Measurements from ENCODE around the gene SLC51A.
"Not testable (repeated sequence)": the region's sequence is repeated elsewhere in the genome, so short reads cannot be mapped to it uniquely, and the experiment has no call there.

SLC51A gene

DNA sequence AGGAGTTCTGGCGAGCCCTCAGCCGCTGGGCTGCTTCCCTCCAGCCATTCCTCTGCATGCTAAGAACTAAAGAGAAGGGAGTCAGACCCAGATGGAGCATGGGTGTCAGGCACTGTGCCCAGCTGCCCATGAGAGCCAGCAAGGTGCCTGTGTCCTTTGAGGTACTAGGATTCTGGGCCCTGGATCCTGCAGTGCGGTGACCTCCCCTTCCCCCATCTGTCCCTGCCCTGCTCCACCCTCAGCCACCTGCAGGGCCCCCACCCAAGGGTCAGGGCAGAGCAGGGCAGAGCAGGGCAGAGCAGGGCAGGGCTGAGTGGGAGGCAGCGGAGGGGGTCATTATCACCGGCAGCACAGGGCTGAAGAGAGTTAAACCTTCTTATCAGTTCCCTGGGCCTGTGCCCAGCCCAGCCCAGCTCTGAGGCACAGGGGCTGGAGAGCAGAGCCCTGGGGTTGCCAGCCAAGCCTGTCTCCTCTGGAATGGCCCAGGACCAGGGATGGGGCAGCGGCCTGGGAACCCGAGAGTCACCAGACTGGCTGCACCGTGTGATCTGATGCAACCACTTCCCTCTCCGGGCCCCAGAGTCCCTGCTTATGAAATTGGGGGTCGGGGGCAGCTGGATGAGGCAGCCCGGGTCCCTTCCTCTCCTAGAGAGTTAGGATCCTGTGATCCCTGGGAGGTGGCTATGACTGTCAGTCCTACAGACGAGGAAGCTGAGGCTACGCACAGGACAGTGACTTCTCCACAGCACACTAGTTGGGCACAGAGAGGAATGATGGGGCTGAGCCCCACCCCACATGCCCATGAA lies 22.4 kb upstream of the SLC51A start:
- no peak for DNase-seq (ENCODE audit: low spot score)

DNA sequence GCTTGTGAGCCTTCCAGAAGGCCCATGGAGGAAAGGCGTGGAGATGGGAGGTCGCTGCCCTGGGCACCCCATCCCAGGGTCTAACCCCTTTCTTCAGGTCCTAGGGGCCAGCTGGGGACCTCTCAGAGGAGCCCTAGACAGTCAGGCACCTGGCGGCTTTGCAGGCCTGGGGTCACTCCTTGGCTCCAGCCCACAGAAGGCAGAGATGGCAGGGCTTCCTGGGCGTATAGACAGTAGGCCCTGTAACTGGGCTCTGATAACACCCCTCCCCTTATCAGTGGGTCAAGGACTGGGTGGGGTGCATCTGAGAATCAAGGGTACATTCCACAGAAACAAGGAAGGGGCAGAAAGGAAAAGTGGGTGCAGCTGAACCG lies 21.8 kb upstream of the SLC51A start:
- DNase-seq (ENCODE audit: low spot score), result no peak

GRCh38 chr3:196195664-196196265 lies 20.6 kb upstream of the SLC51A start:
- no peak for DNase-seq (ENCODE audit: low spot score)

- DNase-seq (ENCODE audit: low spot score), result peak; percentile 7
Measured at GRCh38 chr3:196197524-196197923, 18.8 kb upstream of the SLC51A start.

GRCh38 chr3:196198081-196198675 lies 18.2 kb upstream of the SLC51A start:
- DNase-seq (ENCODE audit: low spot score), result no peak

DNA sequence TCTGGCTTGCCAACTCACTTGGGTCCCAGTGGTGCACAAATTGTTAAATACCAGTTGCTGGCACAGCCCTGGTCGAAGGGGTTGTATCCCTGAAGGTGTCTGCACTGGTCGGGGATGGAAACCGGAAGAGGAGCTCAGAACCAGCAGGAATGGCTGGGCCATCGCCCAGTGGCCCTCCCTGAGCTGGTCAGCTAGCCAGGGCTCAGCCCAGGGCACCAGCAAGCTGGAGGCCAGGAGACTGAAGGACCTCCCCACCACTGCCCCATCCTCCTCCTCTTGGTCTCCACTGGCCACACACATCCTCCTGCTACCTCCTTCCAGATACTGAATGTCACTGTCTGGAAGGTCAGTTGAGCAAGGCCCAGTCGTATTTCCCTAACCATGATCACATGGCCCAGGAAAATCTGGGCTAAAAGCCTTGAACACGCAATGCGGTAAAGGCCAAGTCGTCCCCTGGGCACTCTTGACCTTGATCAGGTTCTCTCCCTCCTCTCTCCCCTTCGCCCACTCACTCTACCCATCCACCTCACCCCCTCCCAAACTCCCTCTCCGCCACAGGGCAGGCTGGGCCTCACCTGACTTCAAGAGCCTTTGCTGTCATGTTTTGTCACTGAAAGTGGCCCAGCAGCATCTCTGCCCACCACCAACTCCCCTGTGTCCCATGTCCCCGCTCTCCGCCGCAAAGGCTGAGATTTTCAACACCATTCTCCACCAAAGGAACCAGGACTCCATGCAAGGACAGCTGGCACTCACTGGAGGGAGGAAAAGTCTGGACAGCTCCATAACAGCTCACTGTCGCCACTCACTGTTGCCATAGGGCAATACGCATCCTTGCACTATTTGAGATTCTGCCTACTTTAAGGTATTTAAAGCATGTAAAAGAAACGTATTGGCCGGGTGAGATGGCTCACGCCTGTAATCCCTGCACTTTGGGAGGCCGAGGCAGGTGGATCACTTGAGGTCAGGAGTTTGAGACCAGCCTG lies 17.3 kb upstream of the SLC51A start:
- no peak for DNase-seq (ENCODE audit: low spot score)

DNA sequence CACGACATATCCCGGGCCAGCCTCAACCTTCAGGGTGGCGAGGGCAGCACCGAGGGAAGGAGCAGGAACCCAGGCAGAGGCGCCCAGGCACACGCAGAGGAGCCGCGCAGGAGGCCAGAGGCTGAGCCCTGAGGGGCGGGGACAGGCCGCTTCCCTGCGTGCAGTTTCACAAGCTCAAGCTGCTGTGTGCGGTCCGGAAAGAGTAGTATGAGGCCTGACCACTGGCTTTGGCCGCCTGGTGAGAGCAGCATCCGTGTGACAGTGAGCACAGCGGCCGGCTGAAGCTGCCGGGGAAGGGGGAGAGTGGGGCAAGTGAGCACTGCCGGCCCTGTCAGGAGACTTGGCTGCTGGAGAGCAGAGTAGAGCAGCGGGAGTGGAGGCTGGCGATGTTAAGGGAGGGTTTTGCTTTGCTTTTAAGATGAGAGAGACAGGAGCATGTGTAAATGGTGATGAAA lies 13.8 kb upstream of the SLC51A start:
- peak; percentile 56 for DNase-seq (ENCODE audit: low spot score)

GRCh38 chr3:196203846-196204245 lies 12.5 kb upstream of the SLC51A start:
- no peak for DNase-seq (ENCODE audit: low spot score)

- not testable (repeated sequence) for DNase-seq (ENCODE audit: low spot score)
Measured at GRCh38 chr3:196205442-196206205, 10.7 kb upstream of the SLC51A start.

DNA sequence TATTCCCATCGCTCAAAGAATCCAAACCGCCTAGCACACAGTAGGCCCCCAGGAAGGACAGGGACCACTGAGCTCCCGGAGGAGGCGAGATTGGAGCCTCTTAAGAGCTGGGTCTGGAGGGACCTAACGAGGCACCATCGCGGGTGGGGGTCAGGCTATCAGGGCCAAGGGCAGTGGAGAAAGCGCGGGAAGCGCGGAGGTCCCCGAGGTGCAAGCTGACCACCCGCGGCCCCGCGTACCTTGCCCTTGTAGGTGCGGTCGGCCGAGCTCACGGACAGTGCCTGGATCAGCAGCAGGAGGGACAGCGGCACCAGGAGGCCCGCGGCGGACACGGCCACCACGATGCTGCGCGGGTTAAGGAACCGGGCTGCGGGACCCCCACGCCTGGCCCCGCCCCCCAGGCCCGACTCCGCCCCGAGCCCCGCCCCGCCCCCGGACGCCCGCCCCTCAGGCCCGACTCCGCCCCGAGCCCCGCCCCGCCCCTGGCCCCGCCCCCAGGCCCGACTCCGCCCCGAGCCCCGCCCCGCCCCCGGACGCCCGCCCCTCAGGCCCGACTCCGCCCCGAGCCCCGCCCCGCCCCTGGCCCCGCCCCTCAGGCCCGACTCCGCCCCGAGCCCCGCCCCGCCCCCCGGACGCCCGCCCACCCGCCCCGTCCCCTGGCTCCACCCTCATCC lies 9.0 kb upstream of the SLC51A start:
- DNase-seq (ENCODE audit: low spot score), result peak; percentile 67

DNA sequence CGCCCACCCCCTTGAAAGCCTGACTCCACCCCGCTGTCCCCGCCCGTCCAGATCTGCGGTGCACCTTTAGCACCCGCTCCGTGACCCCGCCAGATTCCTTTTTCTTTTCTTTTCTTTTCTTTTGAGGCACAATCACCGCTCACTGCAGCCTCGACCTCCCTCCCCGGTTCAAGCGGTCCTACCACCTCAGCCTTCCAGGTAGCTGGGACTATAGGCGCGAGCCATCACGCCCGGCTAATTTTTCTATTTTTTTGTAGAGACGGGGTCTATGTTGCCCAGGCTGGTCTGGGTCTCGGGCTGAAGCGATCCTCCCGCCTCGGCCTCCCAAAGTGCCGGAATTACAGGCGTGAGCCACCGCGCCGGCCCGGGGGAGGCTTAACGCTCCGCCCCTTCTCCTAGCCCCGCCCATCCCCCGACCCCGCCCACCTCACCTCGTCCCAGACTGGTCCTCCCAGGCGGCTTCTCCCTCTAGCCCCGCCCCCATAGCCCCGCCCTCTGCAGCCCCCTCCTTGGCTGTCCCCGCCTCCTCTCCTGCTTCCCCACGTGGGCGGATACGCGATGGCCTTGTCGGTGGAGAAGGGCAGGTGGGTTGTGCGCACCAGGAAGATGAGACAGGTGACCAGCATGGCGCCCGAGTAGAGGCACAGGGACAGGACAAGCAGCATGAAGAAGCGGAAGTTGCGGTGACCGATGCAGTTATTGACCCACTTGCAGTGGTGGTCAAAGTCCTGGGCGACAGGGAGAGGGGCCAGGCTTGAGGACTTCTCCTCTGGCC lies 8.3 kb upstream of the SLC51A start:
- DNase-seq (ENCODE audit: low spot score), result peak; percentile 51

DNA sequence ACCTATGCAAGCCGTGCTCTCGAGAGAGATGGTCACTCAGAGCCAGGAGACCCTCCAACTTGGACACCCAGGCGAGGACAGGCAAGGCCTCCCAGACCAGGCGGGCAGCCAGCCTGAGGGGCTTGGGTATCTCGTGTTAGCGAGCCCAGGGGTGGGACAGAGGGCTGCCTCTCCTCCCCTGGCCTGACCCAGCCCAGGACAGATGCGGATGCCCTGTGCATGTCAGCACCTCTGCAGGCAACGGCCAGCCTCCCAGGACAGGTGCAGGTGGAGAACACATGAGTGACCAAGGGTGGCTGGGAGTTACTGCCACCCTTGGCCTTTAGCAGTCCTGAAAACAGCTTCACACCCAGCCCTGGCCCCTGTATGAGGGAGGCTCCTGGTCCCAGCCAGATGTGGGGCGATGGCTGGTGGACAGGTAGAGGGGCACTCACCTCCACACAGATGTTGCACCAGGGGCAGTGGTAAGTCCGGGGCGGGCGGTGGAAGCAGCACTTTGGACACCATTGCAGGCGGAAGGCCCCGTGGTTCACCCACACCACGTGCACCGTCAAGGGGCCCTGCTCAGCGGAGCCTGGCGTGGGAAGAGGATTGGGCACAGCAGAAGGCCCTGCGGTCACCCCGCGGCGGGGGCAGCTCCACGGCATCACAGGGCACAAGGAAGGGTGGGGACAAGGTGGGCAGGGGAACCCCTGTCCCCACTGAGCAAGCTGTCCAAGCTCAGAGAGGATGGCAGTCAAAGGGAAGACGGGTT lies 7.2 kb upstream of the SLC51A start:
- DNase-seq (ENCODE audit: low spot score), result no peak

- not testable (repeated sequence) for DNase-seq (ENCODE audit: low spot score)
Measured at GRCh38 chr3:196209944-196210672, 6.2 kb upstream of the SLC51A start.

DNA sequence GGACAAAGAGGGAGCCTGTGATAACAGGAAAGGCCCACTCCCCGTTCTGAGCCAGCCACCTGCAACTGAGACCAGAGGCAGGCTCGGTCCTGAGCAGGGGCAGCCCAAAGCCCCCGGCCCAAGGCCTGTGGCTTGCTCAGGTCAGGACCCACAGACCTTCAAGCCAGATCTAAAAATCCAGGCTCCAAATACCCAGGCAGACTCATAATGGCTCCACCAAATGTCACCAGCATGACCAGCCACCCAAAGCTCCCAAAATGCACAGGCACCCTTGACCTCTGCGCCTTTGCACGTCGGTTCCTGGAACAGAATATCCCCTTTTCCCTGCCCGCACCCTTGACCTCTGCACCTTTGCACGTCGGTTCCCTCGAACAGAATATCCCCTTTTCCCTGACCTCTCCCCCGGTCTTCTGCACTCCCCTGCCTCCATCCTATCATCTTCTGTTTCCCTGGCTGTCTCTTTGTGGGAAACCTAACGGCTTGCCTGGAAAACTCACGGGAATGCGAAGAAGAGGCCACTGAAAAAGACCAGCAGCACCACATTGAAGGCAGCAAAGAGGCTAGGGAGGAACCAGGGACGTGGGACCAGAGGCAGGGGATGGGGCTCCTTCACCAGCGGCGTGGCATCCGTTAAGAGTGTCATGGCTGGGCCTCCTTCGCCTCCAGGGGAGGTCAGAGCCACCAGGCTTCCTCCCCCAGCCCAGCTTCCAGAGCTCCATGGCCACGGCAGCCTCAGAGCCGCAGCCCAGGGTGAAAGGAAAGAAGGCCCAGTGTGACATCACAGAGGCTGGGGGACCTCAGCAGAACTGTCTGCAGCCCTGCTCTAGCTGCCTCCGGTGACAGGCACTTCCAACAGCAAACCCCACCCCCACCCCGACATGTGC lies 5.4 kb upstream of the SLC51A start, which contains the start of gene ZDHHC19:
Gene ZDHHC19, minus strand, starts transcription at position 728 of the 884 bp plus-strand sequence. Its CDS starts 85 bp downstream, at position 643.
- DNase-seq (ENCODE audit: low spot score), result no peak

DNA sequence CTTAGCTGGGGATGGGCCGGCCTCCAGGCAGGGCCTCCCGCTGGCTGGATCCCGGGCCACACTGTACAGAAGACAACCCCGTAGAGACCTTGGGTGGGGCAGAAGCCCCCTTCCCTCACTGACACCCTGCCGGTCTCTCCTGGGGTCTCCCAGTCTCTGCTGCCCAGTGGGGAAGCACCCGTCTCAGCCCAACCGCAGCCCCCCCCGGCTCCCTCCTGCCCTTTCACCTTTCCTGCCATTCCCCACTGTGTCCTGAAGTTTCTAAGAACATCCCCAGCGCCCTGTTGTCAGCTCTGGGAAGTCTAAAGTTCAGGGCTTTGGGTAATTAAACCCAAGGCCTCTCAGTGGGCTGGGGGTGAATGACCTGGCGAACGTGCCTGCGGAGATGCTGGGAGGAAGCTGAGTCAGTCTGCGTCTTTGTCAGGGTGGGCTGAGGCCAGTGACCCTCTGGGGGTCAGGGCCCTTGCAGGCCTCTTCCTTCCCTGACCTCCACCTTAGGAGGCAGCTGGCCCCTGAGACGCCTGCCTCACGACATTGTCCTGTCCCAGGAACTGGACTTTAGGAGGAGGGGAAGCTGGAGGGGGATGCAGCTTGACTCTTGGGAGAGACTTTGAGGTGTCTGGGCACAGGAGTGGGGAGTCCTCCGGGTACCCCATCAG lies 1.4 kb upstream of the SLC51A start:
- no peak for DNase-seq (ENCODE audit: low spot score)

- DNase-seq (ENCODE audit: low spot score), result no peak
Measured at GRCh38 chr3:196215493-196216020, 777 bp upstream of the SLC51A start.
